Gastroesophageal sphincter (tissue), 4 donors: Measurements from ENCODE around the gene ITGAX. TPM values are rescaled to one million over a fixed set of nuclear protein-coding genes. Genes with fewer than 3 reads are reported as not detected.
"Not testable (repeated sequence)": the region's sequence is repeated elsewhere in the genome, so short reads cannot be mapped to it uniquely, and the experiment has no call there.

Source experiments
- ATAC-seq: fragments of 150-250 bp; one replicate; pipeline ENCODE4 v1.9.1; 2016; ENCODE audit warnings: mild to moderate bottlenecking, moderate library complexity
- H3K27ac ChIP-seq, 4 donors: fragments of 200-600 bp; sonication (generic) in 3 of 4; 1 replicate in 3 of 4; 2 replicates in 1 of 4; pipeline ENCODE4 v1.5.1; 2016 to 2019
- H3K27me3 ChIP-seq: fragments of 200-600 bp; sonication (generic); one replicate; pipeline ENCODE4 v1.5.1; 2019
- H3K36me3 ChIP-seq, 2 donors: fragments of 200-600 bp; sonication (generic); one replicate each; pipeline ENCODE4 v1.5.1; 2019; ENCODE audit warnings: control low read depth in 1 of 2
- H3K4me1 ChIP-seq, 3 donors: fragments of 200-600 bp; sonication (generic); 1 replicate in 2 of 3; 2 replicates in 1 of 3; pipeline ENCODE4 v1.5.1; 2016 to 2019; ENCODE audit warnings: control low read depth in 2 of 3
- H3K4me3 ChIP-seq, 2 donors: fragments of 200-600 bp; sonication (generic); one replicate each; pipeline ENCODE4 v1.5.1; 2019; ENCODE audit warnings: mild to moderate bottlenecking in 1 of 2, moderate library complexity in 1 of 2
- H3K9me3 ChIP-seq, 3 donors: fragments of 200-600 bp; sonication (generic); one replicate each; pipeline ENCODE4 v1.5.1; 2017 to 2019; ENCODE audit warnings: control low read depth in 2 of 3
- CTCF ChIP-seq, 4 experiments: fragments of 200-600 bp in 2 of 4; fragments of 450-650 bp in 2 of 4; sonication (generic) in 1 of 4; IDR thresholded peaks; one replicate each; pipeline ENCODE4 v1.5.1; 2017 to 2019; ENCODE audit warnings: antibody characterized with exemption in 4 of 4, mild to moderate bottlenecking in 2 of 4, moderate library complexity in 2 of 4
- EP300 ChIP-seq: sonication (generic); formaldehyde crosslinking; IDR thresholded peaks from one replicate; pipeline ENCODE4 v1.6.1; 2017; ENCODE audit warnings: antibody characterized with exemption, mild to moderate bottlenecking
- POLR2A ChIP-seq, 2 donors: fragments of 450-650 bp; IDR thresholded peaks; one replicate each; pipeline ENCODE4 v1.6.1; 2017; ENCODE audit warnings: antibody characterized with exemption in 2 of 2, mild to moderate bottlenecking in 2 of 2, moderate library complexity in 1 of 2
- POLR2AphosphoS5 ChIP-seq: sonication (generic); formaldehyde crosslinking; IDR thresholded peaks from one replicate; pipeline ENCODE4 v1.6.1; 2017; ENCODE audit warnings: antibody characterized with exemption
- WGBS, 2 donors: methylation state at CpG; one replicate each; pipeline ENCODE4 v1.1.5; 2018; ENCODE audit warnings: low coverage in 1 of 2; 5-methylcytosine and 5-hydroxymethylcytosine counted together
- total RNA-seq, 4 donors: library from RNA; depleted of rRNA; stranded (reverse); fragments of >200 nt; gene quantifications; one replicate each; pipeline ENCODE4 v1.1.0, GENCODE V29; 2016

Gene ITGAX
- total RNA-seq, 4 donors from 2014 or later = 1.2 to 7.5 (median 2.4) TPM

GRCh38 chr16:31333686-31334649 lies 21.0 kb upstream of the ITGAX start:
- no peak for TF ChIP-seq POLR2A (IDR thresholded peaks at IDR 0.05)
- no peak for TF ChIP-seq EP300
- TF ChIP-seq CTCF (IDR thresholded peaks at IDR 0.05) = peak in 1 of 4 experiments; percentile 4
- no peak overlapping the region for H3K4me3 ChIP-seq
- no peaks in the 10 kb centered on the region for H3K36me3 ChIP-seq
- H3K4me1 ChIP-seq = peaks cover 0 to 10% (median 4%) of the 10 kb centered on the region in 3 donors
- no peak overlapping the region for H3K27ac ChIP-seq
- H3K27me3 ChIP-seq = peaks cover 86% of the 10 kb centered on the region
- H3K9me3 ChIP-seq = no peaks in the 10 kb centered on the region
- ATAC-seq = no peak
- 22 to 33% methylated on average over 2 to 3 of the region's 5 CpGs for WGBS, 2 donors

DNA sequence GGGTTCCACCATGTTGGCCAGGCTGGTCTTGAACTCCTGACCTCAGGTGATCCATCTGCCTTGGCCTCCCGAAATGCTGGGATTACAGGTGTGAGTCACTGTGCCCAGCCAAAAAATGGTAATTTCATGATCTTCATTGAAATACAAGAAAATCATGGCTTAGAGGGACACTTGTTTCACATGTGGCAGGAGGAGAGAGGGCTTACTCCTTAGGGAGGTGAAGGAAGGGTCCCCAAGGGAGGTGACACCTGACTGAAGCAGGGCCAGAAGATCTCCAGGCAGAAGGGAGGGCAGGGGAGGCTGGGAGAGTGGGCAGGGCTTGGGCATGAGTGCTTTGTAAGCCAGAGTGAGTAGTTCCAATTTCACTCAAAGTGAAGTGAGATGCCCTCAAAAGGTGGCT lies 20.0 kb upstream of the ITGAX start:
- Histone ChIP-seq H3K36me3 (no peaks in the 10 kb centered on the region), H3K27ac (no peak overlapping the region), H3K4me3 (no peak overlapping the region), H3K4me1 (peaks cover 0 to 10% (median 4%) of the 10 kb centered on the region in 3 donors), H3K27me3 (peaks cover 76% of the 10 kb centered on the region), H3K9me3 (no peaks in the 10 kb centered on the region)
- TF ChIP-seq EP300 (no peak), POLR2AphosphoS5 (no peak), POLR2A (IDR thresholded peaks at IDR 0.05) (no peak), CTCF (IDR thresholded peaks at IDR 0.05) (no peak)
- WGBS, 2 donors = no CpG with 5 or more reads among the region's 1 CpG
- no peak for ATAC-seq

GRCh38 chr16:31335431-31335830 lies 19.5 kb upstream of the ITGAX start:
- H3K4me1 ChIP-seq = peaks cover 0 to 10% (median 4%) of the 10 kb centered on the region in 3 donors
- 71 to 100% methylated on average over 2 to 5 of the region's 9 CpGs for WGBS, 2 donors
- TF ChIP-seq CTCF (IDR thresholded peaks at IDR 0.05) (no peak), POLR2AphosphoS5 (no peak), POLR2A (IDR thresholded peaks at IDR 0.05) (no peak), EP300 (no peak)
- H3K27ac ChIP-seq = no peak overlapping the region
- H3K36me3 ChIP-seq = no peaks in the 10 kb centered on the region
- no peak overlapping the region for H3K4me3 ChIP-seq
- no peak for ATAC-seq
- no peaks in the 10 kb centered on the region for H3K9me3 ChIP-seq
- H3K27me3 ChIP-seq = peaks cover 71% of the 10 kb centered on the region

GRCh38 chr16:31338166-31338685 lies 16.8 kb upstream of the ITGAX start:
- WGBS, 2 donors = 87% methylated on average over 3 of the region's 4 CpGs; no CpG with 5 or more reads in 1 of the 2 donors
- H3K27me3 ChIP-seq = peaks cover 44% of the 10 kb centered on the region
- H3K4me3 ChIP-seq, ATAC-seq, H3K9me3 ChIP-seq, H3K36me3 ChIP-seq, H3K4me1 ChIP-seq, H3K27ac ChIP-seq: not testable (repeated sequence)

DNA sequence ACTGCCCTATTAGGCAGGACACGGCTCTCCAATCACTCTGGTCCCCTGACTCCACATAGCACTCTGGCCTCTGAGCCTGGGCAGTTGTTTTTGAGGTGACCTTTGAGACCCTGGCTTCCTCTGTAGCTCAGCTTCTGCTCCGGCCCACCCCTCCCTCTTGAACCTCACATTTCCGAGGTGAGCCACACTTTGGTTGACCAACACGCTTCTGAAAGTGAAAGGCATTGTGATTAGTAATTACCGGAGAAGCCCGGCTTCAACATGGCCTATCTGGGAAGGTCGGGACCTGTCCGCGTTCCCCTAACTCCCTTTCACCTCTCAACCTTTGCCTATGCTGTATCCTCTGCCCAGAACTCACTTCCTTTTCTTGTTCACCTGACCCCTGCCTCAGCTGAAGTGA lies 10.3 kb upstream of the ITGAX start:
- Histone ChIP-seq H3K4me3 (no peak overlapping the region), H3K9me3 (no peaks in the 10 kb centered on the region), H3K4me1 (no peaks in the 10 kb centered on the region), H3K27ac (no peak overlapping the region), H3K27me3 (peaks cover 7% of the 10 kb centered on the region), H3K36me3 (no peaks in the 10 kb centered on the region)
- no peak for ATAC-seq
- no peak for TF ChIP-seq POLR2AphosphoS5
- TF ChIP-seq CTCF (IDR thresholded peaks at IDR 0.05) = no peak
- no peak for TF ChIP-seq POLR2A (IDR thresholded peaks at IDR 0.05)
- no peak for TF ChIP-seq EP300
- WGBS, 2 donors = 60 to 62% methylated on average over 8 to 9 of the region's 9 CpGs
